ENCODE results near the gene CARS2. TPM values are rescaled to one million over a fixed set of nuclear protein-coding genes. Genes with fewer than 3 reads are reported as not detected.

Gene CARS2
- total and polyA plus RNA-seq, 2 donors (not counting 3 experiments of a cell fraction or from before 2014, with no cell fraction given) = 42.0 to 51.2 TPM

DNA sequence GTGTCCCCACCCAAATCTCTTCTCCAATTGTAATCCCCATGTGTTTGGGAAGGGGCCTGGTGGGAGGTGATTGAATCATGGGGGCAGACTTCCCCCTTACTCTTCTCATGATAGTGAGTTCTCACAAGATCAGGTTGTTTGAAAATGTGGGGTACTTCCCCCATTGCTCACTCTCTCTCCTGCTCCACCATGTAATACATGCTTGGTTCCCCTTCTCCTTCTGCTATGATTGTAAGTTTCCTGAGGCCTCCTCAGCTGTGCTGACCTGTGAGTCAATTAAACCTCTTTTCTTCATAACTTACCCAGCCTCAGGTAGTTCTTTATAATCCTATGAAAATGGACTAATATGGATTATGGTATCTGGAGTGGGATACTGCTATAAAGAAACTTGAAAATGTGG is 31.6 kb upstream of the CARS2 start:
- no peaks in the 10 kb centered on the region for H3K79me2 ChIP-seq (ENCODE audit: control insufficient read depth, insufficient read depth, low read length)
- intact Hi-C loops (cut with micrococcal nuclease) (no loop called here), dilution Hi-C loops (cut with MboI; ENCODE audit: extremely low pct_ligation_motif_present, low sequenced_read_pairs) (no loop called here)
- no peak overlapping the region for H2AFZ ChIP-seq (ENCODE audit: low read depth, low read length)
- no peaks in the 10 kb centered on the region for H3K9me3 ChIP-seq (replicated peaks; ENCODE audit: control insufficient read depth, insufficient read depth, low read length)
- no peak overlapping the region for H3K4me3 ChIP-seq (replicated peaks in 1 of 3; ENCODE audit: insufficient read depth in 1 of 3, low read depth in 1 of 3, low read length in 3 of 3)
- no peak overlapping the region for H3K27ac ChIP-seq (ENCODE audit: insufficient read depth, low read depth, low read length)
- no peak overlapping the region for H3K9ac ChIP-seq (replicated peaks; ENCODE audit: extremely low read depth, insufficient read depth, low read length)
- H3K9me1 ChIP-seq (replicated peaks; ENCODE audit: control insufficient read depth, extremely low read depth, insufficient read depth, low read length) = no peaks in the 10 kb centered on the region
- ChIA-PET CTCF (no interaction called here), POLR2A (no interaction called here)
- no peak for TF ChIP-seq POLR2AphosphoS5 (IDR thresholded peaks at IDR 0.05; ENCODE audit: insufficient read depth, low read depth, low read length)
- TF ChIP-seq POLR2A (IDR thresholded peaks at IDR 0.05; ENCODE audit: low read depth, low read length) = no peak
- TF ChIP-seq EZH2 (IDR thresholded peaks at IDR 0.05; ENCODE audit: borderline replicate concordance, low read depth, low read length, severe bottlenecking) = no peak
- no peak for TF ChIP-seq JUN (IDR thresholded peaks at IDR 0.05; ENCODE audit: borderline replicate concordance, insufficient read depth, insufficient read length, low read depth)
- FAIRE-seq (no peak), DNase-seq (ENCODE audit: low read depth, low spot score) (no peak)
- H3K4me1 ChIP-seq (ENCODE audit: control insufficient read depth, extremely low read depth, insufficient read depth, low read length) = no peaks in the 10 kb centered on the region
- no peaks in the 10 kb centered on the region for H3K36me3 ChIP-seq (ENCODE audit: control insufficient read depth in 2 of 2, extremely low read depth in 1 of 2, insufficient read depth in 2 of 2, low read length in 2 of 2)
- H3K27me3 ChIP-seq (ENCODE audit: control insufficient read depth in 2 of 2, insufficient read depth in 2 of 2, low read length in 2 of 2) = no peaks in the 10 kb centered on the region
- no TSS peak for BruUV-seq (replicated peaks)
- no peak overlapping the region for H3K4me2 ChIP-seq (ENCODE audit: insufficient read depth, low read length)
- H4K20me1 ChIP-seq (replicated peaks; ENCODE audit: control insufficient read depth, extremely low read depth, insufficient read depth, low read length) = no peaks in the 10 kb centered on the region

DNA sequence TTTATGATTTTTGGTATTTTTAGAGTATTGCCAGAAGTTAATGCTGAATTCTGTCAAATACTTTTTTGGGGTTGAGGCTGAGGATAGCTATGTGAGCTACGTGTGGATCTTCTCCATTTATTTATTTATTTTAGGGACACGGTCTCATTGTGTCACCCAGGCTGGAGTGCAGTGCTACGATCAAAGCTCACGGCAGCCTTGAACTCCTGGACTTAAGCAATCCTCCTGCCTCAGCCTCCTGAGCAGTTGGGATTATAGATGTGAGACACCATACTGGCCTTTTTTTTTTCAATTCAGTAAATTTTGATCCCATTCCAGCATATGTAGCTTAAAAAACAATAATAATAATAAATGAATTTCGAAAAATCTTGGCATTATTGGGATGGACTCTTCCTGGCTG is 28.6 kb upstream of the CARS2 start:
- dilution Hi-C loops (cut with MboI; ENCODE audit: extremely low pct_ligation_motif_present, low sequenced_read_pairs) (no loop called here), intact Hi-C loops (cut with micrococcal nuclease) (no loop called here)
- Histone ChIP-seq H3K9me1 (replicated peaks; ENCODE audit: control insufficient read depth, extremely low read depth, insufficient read depth, low read length) (no peaks in the 10 kb centered on the region), H3K4me3 (replicated peaks in 1 of 3; ENCODE audit: insufficient read depth in 1 of 3, low read depth in 1 of 3, low read length in 3 of 3) (no peak overlapping the region), H3K36me3 (ENCODE audit: control insufficient read depth in 2 of 2, extremely low read depth in 1 of 2, insufficient read depth in 2 of 2, low read length in 2 of 2) (no peaks in the 10 kb centered on the region), H3K9ac (replicated peaks; ENCODE audit: extremely low read depth, insufficient read depth, low read length) (no peak overlapping the region), H3K27ac (ENCODE audit: insufficient read depth, low read depth, low read length) (no peak overlapping the region), H3K4me2 (ENCODE audit: insufficient read depth, low read length) (no peak overlapping the region), H2AFZ (ENCODE audit: low read depth, low read length) (no peak overlapping the region), H4K20me1 (replicated peaks; ENCODE audit: control insufficient read depth, extremely low read depth, insufficient read depth, low read length) (no peaks in the 10 kb centered on the region), H3K4me1 (ENCODE audit: control insufficient read depth, extremely low read depth, insufficient read depth, low read length) (no peaks in the 10 kb centered on the region), H3K9me3 (replicated peaks; ENCODE audit: control insufficient read depth, insufficient read depth, low read length) (no peaks in the 10 kb centered on the region), H3K27me3 (ENCODE audit: control insufficient read depth in 2 of 2, insufficient read depth in 2 of 2, low read length in 2 of 2) (no peaks in the 10 kb centered on the region), H3K79me2 (ENCODE audit: control insufficient read depth, insufficient read depth, low read length) (no peaks in the 10 kb centered on the region)
- POLR2A ChIA-PET = no interaction called here
- TF ChIP-seq, protein P1, sequence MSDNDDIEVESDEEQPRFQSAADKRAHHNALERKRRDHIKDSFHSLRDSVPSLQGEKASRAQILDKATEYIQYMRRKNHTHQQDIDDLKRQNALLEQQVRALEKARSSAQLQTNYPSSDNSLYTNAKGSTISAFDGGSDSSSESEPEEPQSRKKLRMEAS (IDR thresholded peaks at IDR 0.05; ENCODE audit: insufficient read depth, insufficient read length) = no peak
- no peak for TF ChIP-seq MYC (IDR thresholded peaks at IDR 0.05; ENCODE audit: low read depth, low read length)
- TF ChIP-seq EZH2 (IDR thresholded peaks at IDR 0.05; ENCODE audit: borderline replicate concordance, low read depth, low read length, severe bottlenecking) = no peak
- TF ChIP-seq CTCF (IDR thresholded peaks at IDR 0.05; ENCODE audit: extremely low read depth in 1 of 2, insufficient read depth in 1 of 2, low read depth in 1 of 2, low read length in 2 of 2) = no peak
- no peak for TF ChIP-seq POLR2A (IDR thresholded peaks at IDR 0.05; ENCODE audit: low read depth, low read length)
- no peak for TF ChIP-seq JUN (IDR thresholded peaks at IDR 0.05; ENCODE audit: borderline replicate concordance, insufficient read depth, insufficient read length, low read depth)
- TF ChIP-seq GATA2 (IDR thresholded peaks at IDR 0.05; ENCODE audit: insufficient read depth, insufficient read length, low read depth, low read length) = no peak
- TF ChIP-seq FOS (IDR thresholded peaks at IDR 0.05; ENCODE audit: borderline replicate concordance, insufficient read depth, low read length) = no peak
- no peak for TF ChIP-seq POLR2AphosphoS5 (IDR thresholded peaks at IDR 0.05; ENCODE audit: insufficient read depth, low read depth, low read length)
- DNase-seq (ENCODE audit: low read depth, low spot score) = no peak
- FAIRE-seq = no peak
- no TSS peak for BruUV-seq (replicated peaks)
- CTCF ChIA-PET = no interaction called here
